CD4-positive, alpha-beta T cell (primary cell): ENCODE data around the gene KIF21B. TPM values are rescaled to one million over a fixed set of nuclear protein-coding genes. Genes with fewer than 3 reads are reported as not detected.

Source experiments
- ATAC-seq: fragments of 200-7000 bp; cut with Tn5 transposase; one replicate; pipeline ENCODE4 v1.10.0; 2022; ENCODE audit warnings: mild to moderate bottlenecking; ENCODE audit not compliant: poor library complexity
- CTCF ChIA-PET: fragments of 350-600 bp; sonication (Branson Sonifier 250); formaldehyde crosslinking; loops from one replicate; lab custom pipeline; 2021; ENCODE audit warnings: antibody characterized with exemption, inconsistent platforms; lab: Charles Lee
- POLR2A ChIA-PET: fragments of 350-600 bp; sonication (Branson Sonifier 250); formaldehyde crosslinking; loops from one replicate; lab custom pipeline; 2021; ENCODE audit warnings: antibody characterized with exemption, inconsistent platforms; lab: Charles Lee
- DNase-seq, 14 experiments: peaks; one replicate each; pipeline ENCODE4 v3.0.0-alpha.2; 2013 to 2020; ENCODE audit warnings: mixed read lengths in 2 of 14
- H3K27ac ChIP-seq, 2 donors: one replicate each; pipeline versions ENCODE4 v1.5.1 to v1.7.0; 2013; ENCODE audit warnings: low read length in 2 of 2, low read depth in 1 of 2, mild to moderate bottlenecking in 1 of 2
- H3K27me3 ChIP-seq, 2 experiments: 1 replicate in 1 of 2; 2 replicates in 1 of 2; pipeline versions ENCODE4 v1.6.1 to v1.7.0; 2013; ENCODE audit warnings: low read length in 2 of 2, control low read depth in 1 of 2, mild to moderate bottlenecking in 1 of 2, moderate library complexity in 1 of 2; ENCODE audit not compliant: insufficient read depth in 2 of 2, control insufficient read depth in 1 of 2
- H3K36me3 ChIP-seq: one replicate; pipeline ENCODE4 v1.6.1; 2013; ENCODE audit warnings: low read length, control low read depth; ENCODE audit not compliant: insufficient read depth
- H3K4me1 ChIP-seq: one replicate; pipeline ENCODE4 v1.6.1; 2013; ENCODE audit warnings: low read length, control low read depth; ENCODE audit not compliant: insufficient read depth
- H3K4me3 ChIP-seq: one replicate; pipeline ENCODE4 v1.5.1; 2013; ENCODE audit warnings: mild to moderate bottlenecking, low read length, moderate library complexity
- H3K9me3 ChIP-seq, 2 experiments: 1 replicate in 1 of 2; 2 replicates in 1 of 2; pipeline versions ENCODE4 v1.6.1 to v1.7.0; 2013; ENCODE audit warnings: low read length in 2 of 2, mild to moderate bottlenecking in 2 of 2, control low read depth in 1 of 2, moderate library complexity in 1 of 2; ENCODE audit not compliant: control insufficient read depth in 1 of 2, insufficient read depth in 1 of 2
- H3K27ac Mint-ChIP-seq: one replicate; pipeline ENCODE4 v1.8.0; 2020; ENCODE audit warnings: mixed read lengths
- H3K27me3 Mint-ChIP-seq: one replicate; pipeline ENCODE4 v1.8.0; 2021; ENCODE audit warnings: mixed read lengths
- H3K36me3 Mint-ChIP-seq: one replicate; pipeline ENCODE4 v1.8.0; 2021; ENCODE audit warnings: low read depth, mixed read lengths
- H3K4me1 Mint-ChIP-seq: one replicate; pipeline ENCODE4 v1.8.0; 2021; ENCODE audit warnings: low read depth, mixed read lengths
- H3K4me3 Mint-ChIP-seq: one replicate; pipeline ENCODE4 v1.8.0; 2020; ENCODE audit warnings: mild to moderate bottlenecking, mixed read lengths
- H3K9me3 Mint-ChIP-seq: one replicate; pipeline ENCODE4 v1.8.0; 2020; ENCODE audit warnings: mixed read lengths
- intact Hi-C, 2 experiments: fragments of 100-400 bp; cut with DNase I in 1 of 2; cut with micrococcal nuclease in 1 of 2; formaldehyde crosslinking; loops; one replicate each; pipeline versions ENCODE4 v1.15.1 to v1.9.0; 2023 to 2025; cut with DNase I, micrococcal nuclease
- total RNA-seq, 174 experiments: library from RNA in 2 of 174; stranded (reverse) in 2 of 174; gene quantifications; one replicate each; pipeline ENCODE4 v1.2.3 and lab custom pipeline; 2021 to 2026
- TF ChIP-seq, protein P1 (sequence below): fragments of 200-600 bp; IDR thresholded peaks from one replicate; pipeline ENCODE4 v1.8.0; 2022; ENCODE audit warnings: antibody characterized with exemption, mild to moderate bottlenecking

Gene KIF21B
- total RNA-seq, 2 experiments from 2014 or later, result 64.5 to 65.4 TPM

DNA sequence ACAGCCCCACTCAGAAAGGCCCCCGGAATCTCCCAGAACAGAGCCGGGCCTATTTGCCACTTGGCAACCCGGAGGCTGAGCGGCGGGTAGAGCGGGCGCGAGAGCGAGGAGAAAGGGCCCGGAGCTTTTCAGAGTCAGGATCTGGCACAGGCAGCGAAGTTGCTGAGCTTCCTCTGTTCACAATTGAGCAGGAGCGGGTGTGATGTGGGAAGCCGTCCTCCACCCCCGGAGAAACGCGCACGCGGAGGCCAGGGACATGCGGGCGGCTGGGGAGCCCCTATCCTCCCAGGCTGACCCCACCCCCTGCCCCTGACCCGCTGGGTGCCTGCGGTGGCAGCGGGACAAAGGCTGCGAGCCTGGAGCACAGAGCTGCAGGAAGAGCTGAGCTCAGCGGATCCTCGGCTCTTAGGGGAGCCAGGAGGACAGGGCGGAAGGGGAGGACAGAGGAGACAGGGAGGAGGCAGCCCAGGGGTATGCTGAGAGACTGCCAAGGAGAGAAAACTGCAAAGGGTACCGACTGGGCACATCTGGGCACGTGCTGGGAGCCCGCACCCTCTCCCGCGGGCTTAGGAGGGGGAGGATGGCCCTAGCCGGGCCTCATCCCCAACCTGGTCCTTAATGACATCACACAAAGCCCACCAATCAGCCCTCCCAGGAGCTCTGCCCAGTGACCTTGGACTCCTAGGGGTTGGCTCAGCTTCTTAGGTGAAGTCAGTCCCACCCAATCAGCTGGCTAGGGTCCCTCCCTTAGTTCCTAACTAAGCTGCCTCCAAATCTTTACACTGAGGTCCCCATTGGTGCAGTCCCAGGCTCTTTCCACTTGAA lies 9.3 kb downstream of the KIF21B start:
- Histone ChIP-seq H3K27ac (no peak overlapping the region), H3K36me3 (peaks cover 19% of the 10 kb centered on the region), H3K27me3 (no peaks in the 10 kb centered on the region), H3K4me1 (peaks cover 98% of the 10 kb centered on the region), H3K9me3 (no peaks in the 10 kb centered on the region), H3K4me3 (no peak overlapping the region)
- ChIA-PET CTCF (interaction anchor here (1.8 kb wide), 1 partner anchor 105 kb away, joined by 4 read pairs; no protein-coding TSS in a partner anchor), POLR2A (interaction anchor here (1.3 kb wide), 1 partner anchor 9 kb away, joined by 6 read pairs; the partner anchor contains the start of gene KIF21B)
- Mint-ChIP-seq H3K4me3 (peak overlapping the region; percentile 15), H3K9me3 (no peaks in the 10 kb centered on the region), H3K27ac (peak overlapping the region; percentile 90), H3K36me3 (peaks cover 26% of the 10 kb centered on the region), H3K4me1 (peaks cover 89% of the 10 kb centered on the region), H3K27me3 (no peaks in the 10 kb centered on the region)
- ATAC-seq (no peak), DNase-seq (no peak)
- TF ChIP-seq, protein P1, sequence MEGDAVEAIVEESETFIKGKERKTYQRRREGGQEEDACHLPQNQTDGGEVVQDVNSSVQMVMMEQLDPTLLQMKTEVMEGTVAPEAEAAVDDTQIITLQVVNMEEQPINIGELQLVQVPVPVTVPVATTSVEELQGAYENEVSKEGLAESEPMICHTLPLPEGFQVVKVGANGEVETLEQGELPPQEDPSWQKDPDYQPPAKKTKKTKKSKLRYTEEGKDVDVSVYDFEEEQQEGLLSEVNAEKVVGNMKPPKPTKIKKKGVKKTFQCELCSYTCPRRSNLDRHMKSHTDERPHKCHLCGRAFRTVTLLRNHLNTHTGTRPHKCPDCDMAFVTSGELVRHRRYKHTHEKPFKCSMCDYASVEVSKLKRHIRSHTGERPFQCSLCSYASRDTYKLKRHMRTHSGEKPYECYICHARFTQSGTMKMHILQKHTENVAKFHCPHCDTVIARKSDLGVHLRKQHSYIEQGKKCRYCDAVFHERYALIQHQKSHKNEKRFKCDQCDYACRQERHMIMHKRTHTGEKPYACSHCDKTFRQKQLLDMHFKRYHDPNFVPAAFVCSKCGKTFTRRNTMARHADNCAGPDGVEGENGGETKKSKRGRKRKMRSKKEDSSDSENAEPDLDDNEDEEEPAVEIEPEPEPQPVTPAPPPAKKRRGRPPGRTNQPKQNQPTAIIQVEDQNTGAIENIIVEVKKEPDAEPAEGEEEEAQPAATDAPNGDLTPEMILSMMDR, result no peak
- intact Hi-C loops, result no loop called here

DNA sequence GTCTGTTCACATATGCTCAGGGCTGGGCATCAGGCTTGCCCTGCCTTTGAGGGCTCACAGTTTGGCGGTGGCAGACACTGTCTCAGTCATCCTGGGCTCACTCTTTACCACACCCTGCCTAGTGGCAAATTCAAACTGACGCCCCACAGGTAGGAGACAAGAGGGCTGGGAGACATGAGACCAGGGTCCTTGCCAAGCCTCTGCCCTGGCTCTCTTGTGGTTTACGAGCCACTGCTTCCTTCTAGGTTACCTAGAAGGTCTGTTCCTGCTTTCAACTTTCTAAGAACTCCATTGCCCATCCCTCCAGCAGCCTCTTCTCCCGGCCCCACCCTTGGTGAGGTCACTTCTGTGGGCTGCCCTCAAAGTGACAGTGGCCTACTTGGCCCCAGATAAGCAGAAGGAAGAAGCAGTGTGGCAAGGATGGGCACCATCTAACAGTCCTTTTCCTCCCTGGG lies 10.5 kb downstream of the KIF21B start:
- H3K4me3 Mint-ChIP-seq, result no peak overlapping the region
- peaks cover 98% of the 10 kb centered on the region for H3K4me1 ChIP-seq
- ChIA-PET POLR2A (no interaction called here), CTCF (no interaction called here)
- no peak overlapping the region for H3K4me3 ChIP-seq
- TF ChIP-seq, protein P1, result no peak
- H3K36me3 ChIP-seq, result peaks cover 30% of the 10 kb centered on the region
- ATAC-seq (no peak), DNase-seq (peak in 3 of 14 experiments; percentile 33 to 49 (median 44))
- H3K27ac ChIP-seq, result peak overlapping the region in 1 of 2 donors; percentile 7
- no peaks in the 10 kb centered on the region for H3K27me3 ChIP-seq
- intact Hi-C loops, result no loop called here
- peaks cover 85% of the 10 kb centered on the region for H3K4me1 Mint-ChIP-seq
- peaks cover 35% of the 10 kb centered on the region for H3K36me3 Mint-ChIP-seq
- no peaks in the 10 kb centered on the region for H3K9me3 ChIP-seq
- no peaks in the 10 kb centered on the region for H3K27me3 Mint-ChIP-seq
- H3K9me3 Mint-ChIP-seq, result no peaks in the 10 kb centered on the region
- H3K27ac Mint-ChIP-seq, result peak overlapping the region; percentile 14

DNA sequence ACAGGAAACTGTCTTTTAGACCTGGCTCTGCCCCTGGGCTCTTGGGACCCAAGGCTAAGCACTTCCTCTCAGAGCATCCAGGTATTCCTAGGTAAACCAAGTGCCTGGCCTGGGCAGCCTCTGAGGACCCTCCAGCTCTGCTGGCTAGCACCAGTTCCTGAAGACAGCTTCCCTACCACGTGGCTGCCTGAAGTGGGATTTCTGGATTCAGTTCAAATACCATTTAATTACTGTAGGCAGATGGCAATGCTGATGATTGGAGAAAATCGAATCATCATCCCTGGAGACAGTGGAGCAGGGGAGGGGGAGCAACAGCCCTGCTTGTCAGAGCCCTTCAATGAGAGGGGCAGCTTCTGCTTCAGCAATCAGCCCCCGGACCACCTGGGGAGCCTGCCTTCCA lies 11.9 kb downstream of the KIF21B start:
- ATAC-seq (no peak), DNase-seq (no peak)
- H3K27me3 ChIP-seq, result no peaks in the 10 kb centered on the region
- H3K27ac Mint-ChIP-seq, result peak overlapping the region; percentile 14
- H3K36me3 Mint-ChIP-seq, result peaks cover 35% of the 10 kb centered on the region
- no peak overlapping the region for H3K4me3 Mint-ChIP-seq
- no peaks in the 10 kb centered on the region for H3K9me3 ChIP-seq
- no peaks in the 10 kb centered on the region for H3K9me3 Mint-ChIP-seq
- no peaks in the 10 kb centered on the region for H3K27me3 Mint-ChIP-seq
- intact Hi-C loops, result no loop called here
- peaks cover 70% of the 10 kb centered on the region for H3K4me1 Mint-ChIP-seq
- ChIA-PET CTCF (no interaction called here), POLR2A (interaction anchor here (1.2 kb wide), 1 partner anchor 11 kb away, joined by 4 read pairs; the partner anchor contains the start of gene KIF21B)
- H3K27ac ChIP-seq, result no peak overlapping the region
- peaks cover 30% of the 10 kb centered on the region for H3K36me3 ChIP-seq
- TF ChIP-seq, protein P1, result no peak
- H3K4me1 ChIP-seq, result peaks cover 92% of the 10 kb centered on the region
- no peak overlapping the region for H3K4me3 ChIP-seq
